ENCODE measurements around the gene ZNF343.

- TF ChIP-seq, protein P1, sequence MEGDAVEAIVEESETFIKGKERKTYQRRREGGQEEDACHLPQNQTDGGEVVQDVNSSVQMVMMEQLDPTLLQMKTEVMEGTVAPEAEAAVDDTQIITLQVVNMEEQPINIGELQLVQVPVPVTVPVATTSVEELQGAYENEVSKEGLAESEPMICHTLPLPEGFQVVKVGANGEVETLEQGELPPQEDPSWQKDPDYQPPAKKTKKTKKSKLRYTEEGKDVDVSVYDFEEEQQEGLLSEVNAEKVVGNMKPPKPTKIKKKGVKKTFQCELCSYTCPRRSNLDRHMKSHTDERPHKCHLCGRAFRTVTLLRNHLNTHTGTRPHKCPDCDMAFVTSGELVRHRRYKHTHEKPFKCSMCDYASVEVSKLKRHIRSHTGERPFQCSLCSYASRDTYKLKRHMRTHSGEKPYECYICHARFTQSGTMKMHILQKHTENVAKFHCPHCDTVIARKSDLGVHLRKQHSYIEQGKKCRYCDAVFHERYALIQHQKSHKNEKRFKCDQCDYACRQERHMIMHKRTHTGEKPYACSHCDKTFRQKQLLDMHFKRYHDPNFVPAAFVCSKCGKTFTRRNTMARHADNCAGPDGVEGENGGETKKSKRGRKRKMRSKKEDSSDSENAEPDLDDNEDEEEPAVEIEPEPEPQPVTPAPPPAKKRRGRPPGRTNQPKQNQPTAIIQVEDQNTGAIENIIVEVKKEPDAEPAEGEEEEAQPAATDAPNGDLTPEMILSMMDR (IDR thresholded peaks at IDR 0.05), result no peak
- TF ChIP-seq POLR2A (IDR thresholded peaks at IDR 0.05), result no peak
Measured at GRCh38 chr20:2476742-2477615, 31.7 kb downstream of the ZNF343 start.
